Central memory CD8-positive, alpha-beta T cell (primary cell): ENCODE results near the gene SLC40A1.

ENCODE experiments used
- ATAC-seq: fragments of 150-1000 bp; cut with Tn5 transposase; replicated peaks from 2 replicates; pipeline ENCODE4 v1.10.0; 2022; ENCODE audit warnings: mild to moderate bottlenecking, moderate FRiP score, moderate number of reproducible peaks; ENCODE audit not compliant: poor library complexity, severe bottlenecking; ENCODE audit errors: extremely low read depth
- DNase-seq, 2 donors: peaks; one replicate each; pipeline ENCODE4 v3.0.0; 2021; ENCODE audit warnings: low spot score in 2 of 2
- H3K27ac Mint-ChIP-seq: one replicate; pipeline ENCODE4 v1.8.0; 2022; ENCODE audit warnings: low read depth, mild to moderate bottlenecking, moderate library complexity, mixed read lengths
- H3K27me3 Mint-ChIP-seq: one replicate; pipeline ENCODE4 v1.8.0; 2022; ENCODE audit warnings: mixed read lengths
- H3K36me3 Mint-ChIP-seq: one replicate; pipeline ENCODE4 v1.8.0; 2022; ENCODE audit warnings: mild to moderate bottlenecking, moderate library complexity, mixed read lengths; ENCODE audit not compliant: insufficient read depth
- H3K4me1 Mint-ChIP-seq: one replicate; pipeline ENCODE4 v1.8.0; 2022; ENCODE audit warnings: mixed read lengths
- H3K4me3 Mint-ChIP-seq: one replicate; pipeline ENCODE4 v1.8.0; 2022; ENCODE audit warnings: mild to moderate bottlenecking, moderate library complexity, mixed read lengths
- H3K9me3 Mint-ChIP-seq: one replicate; pipeline ENCODE4 v1.8.0; 2022; ENCODE audit warnings: mixed read lengths

SLC40A1 gene

DNA sequence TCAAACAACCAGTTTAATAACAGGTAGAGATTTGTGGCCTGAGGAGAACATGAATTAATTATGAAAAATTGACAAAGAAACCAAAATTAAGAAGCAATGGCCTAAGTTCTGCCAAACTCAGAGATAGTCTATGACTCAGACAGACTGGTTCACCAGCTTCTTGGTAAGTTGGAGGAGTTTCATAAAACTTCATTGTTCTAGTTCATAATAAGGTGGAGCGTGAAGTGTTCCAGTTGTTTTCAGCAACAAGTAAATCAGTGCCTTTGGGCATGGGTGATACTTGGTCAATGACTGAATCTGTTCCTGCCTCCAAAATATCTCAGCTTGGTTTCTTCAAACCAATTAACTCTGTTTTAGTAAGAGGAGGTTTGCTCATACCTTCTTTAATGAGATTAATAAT is 40.0 kb downstream of the SLC40A1 start:
- H3K9me3 Mint-ChIP-seq = no peaks in the 10 kb centered on the region
- H3K4me3 Mint-ChIP-seq = no peak overlapping the region
- DNase-seq = no peak
- H3K4me1 Mint-ChIP-seq = no peaks in the 10 kb centered on the region
- ATAC-seq = no peak
- no peak overlapping the region for H3K27ac Mint-ChIP-seq
- H3K36me3 Mint-ChIP-seq = no peaks in the 10 kb centered on the region
- H3K27me3 Mint-ChIP-seq = peaks cover 47% of the 10 kb centered on the region

DNA sequence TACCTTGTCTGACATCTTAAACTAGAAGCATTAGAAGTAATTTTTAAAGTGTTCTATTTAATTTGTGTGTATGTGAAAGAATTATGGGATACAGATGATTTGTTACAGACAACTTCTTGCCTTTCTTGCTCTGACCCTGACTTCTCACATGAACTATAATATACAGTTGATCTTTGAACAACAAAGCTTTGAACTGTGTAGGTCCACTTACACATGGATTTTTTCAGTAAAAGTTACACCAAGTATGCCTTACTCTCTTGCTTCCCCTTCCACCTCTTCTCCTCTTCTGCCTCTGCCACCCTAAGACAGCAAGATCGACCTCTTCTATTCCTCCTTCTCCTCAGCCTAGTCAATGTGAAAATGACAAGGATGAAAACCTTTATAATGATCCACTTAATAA is 42.2 kb downstream of the SLC40A1 start:
- DNase-seq (no peak), ATAC-seq (no peak)
- H3K9me3 Mint-ChIP-seq = no peaks in the 10 kb centered on the region
- no peak overlapping the region for H3K27ac Mint-ChIP-seq
- H3K27me3 Mint-ChIP-seq = peaks cover 46% of the 10 kb centered on the region
- H3K4me3 Mint-ChIP-seq = no peak overlapping the region
- H3K36me3 Mint-ChIP-seq = no peaks in the 10 kb centered on the region
- no peaks in the 10 kb centered on the region for H3K4me1 Mint-ChIP-seq

DNA sequence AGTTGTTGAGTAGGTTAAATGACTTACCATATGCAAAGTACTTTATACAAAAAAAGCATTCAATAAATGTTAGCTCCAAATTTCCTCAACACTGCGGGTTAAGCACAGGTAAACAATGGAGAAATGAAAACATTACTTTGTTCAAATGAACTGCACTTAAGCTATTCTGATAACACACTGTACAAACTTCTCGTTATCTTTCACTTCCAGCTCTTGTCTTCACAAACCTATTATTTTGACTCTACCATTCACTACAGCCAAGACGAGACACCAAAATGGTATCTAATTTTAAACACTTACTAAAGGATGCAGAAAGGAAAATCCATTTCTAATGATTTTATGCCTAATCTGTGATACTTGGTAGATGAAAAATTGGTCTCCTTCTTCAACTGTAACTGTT is 43.8 kb downstream of the SLC40A1 start:
- peaks cover 43% of the 10 kb centered on the region for H3K27me3 Mint-ChIP-seq
- no peak for ATAC-seq
- H3K4me1 Mint-ChIP-seq = no peaks in the 10 kb centered on the region

DNA sequence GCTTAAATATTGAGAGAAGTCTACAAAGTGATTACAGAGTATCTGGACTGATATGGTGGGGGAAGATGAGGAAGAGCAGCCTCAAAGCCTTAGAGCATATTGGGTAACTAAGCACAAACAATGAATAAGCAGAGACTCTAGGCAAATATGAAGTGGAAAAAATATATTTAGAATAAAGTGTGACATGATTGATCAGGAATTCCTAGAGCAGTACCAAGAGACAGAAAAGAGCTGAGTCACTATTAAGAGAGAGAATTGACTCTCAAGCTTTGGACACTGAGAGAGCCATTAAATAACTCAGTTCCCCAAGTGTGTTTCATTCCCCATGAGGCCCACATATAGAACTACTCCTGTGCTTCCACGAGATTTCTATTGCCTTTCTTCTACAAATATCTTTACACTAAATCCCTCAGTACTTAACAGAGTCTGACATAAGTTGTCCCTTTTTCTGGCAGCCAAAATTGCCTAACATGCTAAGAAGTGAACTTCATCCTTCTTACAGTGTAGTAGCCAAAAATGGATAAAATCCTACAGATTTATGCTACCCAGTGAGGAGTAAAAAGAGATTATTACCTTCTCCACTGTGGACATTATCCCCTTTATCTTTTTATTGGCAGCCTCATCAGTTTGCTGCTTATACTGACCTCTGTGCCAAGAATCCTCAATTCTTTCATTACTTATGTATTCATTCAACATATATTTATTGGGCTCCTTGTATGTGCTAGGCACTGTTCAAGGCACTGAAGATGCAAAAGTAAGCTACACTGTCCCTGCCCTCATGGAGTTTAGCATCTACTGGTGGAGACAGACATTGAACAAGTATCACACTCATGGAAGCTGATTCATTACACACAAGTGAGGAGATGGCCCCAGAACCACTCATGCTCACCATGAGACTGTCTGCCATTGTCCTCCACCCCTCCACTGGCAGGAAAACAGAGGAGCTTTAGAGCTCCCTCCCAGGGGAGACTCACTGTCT is 45.4 kb downstream of the SLC40A1 start:
- no peaks in the 10 kb centered on the region for H3K36me3 Mint-ChIP-seq
- no peak overlapping the region for H3K4me3 Mint-ChIP-seq
- H3K27ac Mint-ChIP-seq = no peak overlapping the region
- no peak for DNase-seq
- peaks cover 60% of the 10 kb centered on the region for H3K27me3 Mint-ChIP-seq
- no peaks in the 10 kb centered on the region for H3K9me3 Mint-ChIP-seq
- no peaks in the 10 kb centered on the region for H3K4me1 Mint-ChIP-seq
- ATAC-seq = no peak

More for the DNA sequence above, 43.8 kb downstream of the SLC40A1 start:
- Mint-ChIP-seq H3K27ac (no peak overlapping the region), H3K36me3 (no peaks in the 10 kb centered on the region), H3K9me3 (no peaks in the 10 kb centered on the region), H3K4me3 (no peak overlapping the region)
- no peak for DNase-seq

DNA sequence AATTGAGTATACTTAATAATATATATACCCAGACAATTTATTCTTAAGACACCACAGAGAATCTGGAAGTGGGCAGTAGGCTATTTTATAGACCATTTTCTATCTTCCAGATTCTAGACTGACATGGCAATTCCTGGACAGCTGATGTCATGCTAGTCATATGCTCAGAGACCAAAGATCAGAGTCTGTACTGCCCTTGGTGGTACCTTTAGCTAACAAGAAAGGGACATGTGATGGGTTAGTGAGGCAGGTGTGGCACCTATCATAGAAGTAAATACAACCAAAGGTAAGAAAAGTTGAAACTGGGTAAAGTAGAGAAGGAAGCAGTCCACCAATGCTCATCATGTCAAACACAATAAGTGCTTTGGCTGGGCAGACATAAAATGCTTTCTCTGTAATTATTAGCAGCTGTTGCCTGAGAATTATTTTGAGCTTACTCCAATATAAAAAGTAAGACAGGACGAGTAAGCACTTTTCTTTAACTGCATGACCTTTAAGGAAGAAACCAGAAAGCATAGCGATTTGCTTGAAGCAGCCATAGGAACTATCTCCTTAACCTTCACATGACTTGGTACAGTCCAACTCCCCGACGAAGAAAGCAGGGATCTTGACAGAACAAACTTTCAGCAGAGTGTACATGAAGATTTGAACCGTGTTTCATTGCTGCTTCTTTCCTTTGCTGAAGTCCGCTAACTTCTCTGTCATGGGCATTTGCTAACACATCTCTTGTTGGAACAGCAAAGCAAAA is 47.1 kb downstream of the SLC40A1 start:
- Mint-ChIP-seq H3K36me3 (no peaks in the 10 kb centered on the region), H3K4me1 (no peaks in the 10 kb centered on the region), H3K9me3 (no peaks in the 10 kb centered on the region), H3K27ac (no peak overlapping the region), H3K4me3 (no peak overlapping the region), H3K27me3 (peaks cover 60% of the 10 kb centered on the region)
- no peak for DNase-seq
- no peak for ATAC-seq

DNA sequence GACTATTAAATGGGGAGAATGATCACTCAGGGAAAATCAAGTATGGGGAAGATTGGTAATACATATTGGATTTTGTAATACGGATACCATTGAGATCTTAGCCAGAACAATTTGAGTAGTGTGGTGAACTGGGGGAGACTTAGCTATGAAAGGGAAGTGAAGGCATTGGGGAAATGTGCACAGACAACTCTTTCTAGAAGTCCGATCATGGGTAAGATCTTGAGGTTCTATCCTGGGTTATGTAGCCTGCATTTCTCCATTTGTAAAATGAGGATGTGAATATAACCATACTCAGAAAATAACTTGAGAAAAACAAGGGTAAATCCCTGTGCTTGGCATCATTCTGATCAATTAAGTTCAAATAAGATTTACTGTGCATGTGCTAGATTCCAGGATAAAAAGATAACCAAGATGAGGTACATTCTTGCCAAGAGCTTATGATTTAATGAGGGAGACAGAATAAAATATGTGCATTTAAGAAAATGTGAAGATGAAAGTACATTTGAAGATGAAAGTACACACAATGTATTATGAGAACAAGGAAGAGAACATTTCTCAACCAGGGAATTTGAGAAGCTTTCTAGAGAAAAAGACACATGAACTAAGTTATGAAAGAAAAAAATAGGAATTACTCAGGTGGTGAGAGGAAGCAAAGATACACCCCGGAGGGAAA is 49.5 kb downstream of the SLC40A1 start:
- Mint-ChIP-seq H3K9me3 (no peaks in the 10 kb centered on the region), H3K4me1 (no peaks in the 10 kb centered on the region), H3K4me3 (no peak overlapping the region), H3K27ac (no peak overlapping the region), H3K27me3 (peaks cover 49% of the 10 kb centered on the region), H3K36me3 (peaks cover 2% of the 10 kb centered on the region)
- no peak for DNase-seq
- ATAC-seq = no peak

DNA sequence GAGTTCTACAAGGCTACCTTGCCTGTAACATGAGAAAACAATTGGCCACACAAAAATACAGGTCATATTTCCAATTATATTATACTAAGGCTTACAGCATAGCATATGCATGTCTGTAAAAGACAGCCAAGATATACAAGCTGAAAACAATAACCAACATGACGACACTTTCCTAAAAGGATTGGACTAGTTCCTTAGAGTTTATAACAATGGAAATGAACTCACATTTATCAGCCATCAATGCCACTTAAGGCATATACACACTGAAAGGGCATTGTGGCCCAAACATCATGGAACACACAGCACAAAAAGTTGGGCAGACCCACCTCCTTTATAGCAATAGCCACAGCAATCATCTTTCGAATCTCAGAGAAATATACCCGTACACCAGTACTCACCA is 52.0 kb downstream of the SLC40A1 start:
- no peaks in the 10 kb centered on the region for H3K4me1 Mint-ChIP-seq
- no peak overlapping the region for H3K27ac Mint-ChIP-seq
- no peak for ATAC-seq
- peaks cover 2% of the 10 kb centered on the region for H3K36me3 Mint-ChIP-seq
- H3K9me3 Mint-ChIP-seq = no peaks in the 10 kb centered on the region
- DNase-seq = no peak
- peaks cover 39% of the 10 kb centered on the region for H3K27me3 Mint-ChIP-seq
- H3K4me3 Mint-ChIP-seq = no peak overlapping the region

DNA sequence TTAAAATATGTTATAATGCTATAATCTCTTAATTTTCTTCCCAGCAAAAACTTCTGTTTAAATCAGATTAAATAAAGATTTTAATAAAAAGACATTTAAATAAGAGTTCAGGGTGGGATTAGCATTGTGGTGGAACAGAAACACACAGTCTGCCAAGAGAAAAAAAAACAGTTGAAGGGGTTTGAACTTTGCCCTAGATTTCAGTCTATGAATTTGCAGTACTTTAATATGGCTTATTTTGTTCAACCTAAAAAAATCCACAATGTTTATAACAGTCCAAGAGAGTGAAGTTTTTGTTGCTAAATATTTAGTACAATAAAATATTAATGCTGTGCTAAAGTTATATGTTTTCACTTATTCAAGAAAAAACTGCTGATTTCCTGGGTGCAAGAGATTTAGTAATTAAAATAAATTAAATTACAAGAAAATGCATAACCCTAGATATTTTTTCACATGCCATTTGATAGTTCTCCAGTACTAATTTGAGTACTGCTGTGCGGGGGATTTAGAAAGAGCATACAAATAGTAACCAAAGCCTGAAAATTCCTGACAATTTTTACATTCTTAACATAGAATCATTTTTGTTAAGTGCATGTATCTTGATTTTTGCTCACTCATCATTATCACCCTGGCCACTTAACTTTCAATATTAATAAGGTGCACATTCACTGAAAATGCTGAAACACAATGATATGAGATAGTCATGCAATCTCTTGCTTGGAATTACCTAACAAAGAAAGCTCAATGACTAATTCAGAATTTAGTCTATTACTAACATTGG is 52.6 kb downstream of the SLC40A1 start:
- H3K9me3 Mint-ChIP-seq = no peaks in the 10 kb centered on the region
- H3K27ac Mint-ChIP-seq = no peak overlapping the region
- no peak overlapping the region for H3K4me3 Mint-ChIP-seq
- no peaks in the 10 kb centered on the region for H3K4me1 Mint-ChIP-seq
- ATAC-seq (no peak), DNase-seq (no peak)
- H3K27me3 Mint-ChIP-seq = peaks cover 39% of the 10 kb centered on the region
- H3K36me3 Mint-ChIP-seq = peaks cover 2% of the 10 kb centered on the region

DNA sequence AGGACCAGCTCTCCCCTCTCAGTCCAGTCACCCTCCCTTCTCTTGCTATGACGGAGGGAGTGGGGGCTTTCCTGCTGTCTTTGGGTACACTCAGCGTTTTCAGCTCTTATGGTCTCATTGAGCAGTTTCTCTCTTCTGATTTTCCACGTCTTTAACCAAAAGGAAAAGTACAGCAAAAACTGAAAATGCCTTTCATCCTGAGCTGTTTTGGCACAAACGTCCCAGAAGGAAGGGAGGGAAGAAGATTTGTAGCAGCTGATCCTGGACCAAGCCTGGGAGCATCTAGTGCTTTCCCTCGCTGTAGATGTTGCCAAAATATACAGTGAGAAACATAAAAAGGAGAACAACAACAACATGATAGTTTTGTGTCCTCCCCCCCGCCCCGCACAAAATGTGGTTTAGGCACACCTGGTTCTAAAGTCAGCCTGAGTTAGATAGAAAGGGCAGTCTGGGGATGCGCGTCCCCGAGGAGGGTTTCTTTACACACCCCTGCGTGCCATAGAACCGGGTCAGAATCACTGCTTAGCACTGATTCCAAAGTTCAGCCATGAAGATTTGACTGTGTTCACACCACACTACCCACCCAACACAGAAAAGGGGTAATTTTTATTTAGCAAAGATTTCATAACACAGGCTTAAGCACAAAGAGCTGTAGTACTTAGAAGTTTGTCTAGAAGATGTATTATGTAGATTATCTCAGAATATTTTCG is 53.4 kb downstream of the SLC40A1 start:
- H3K9me3 Mint-ChIP-seq = no peaks in the 10 kb centered on the region
- H3K4me3 Mint-ChIP-seq = no peak overlapping the region
- H3K27me3 Mint-ChIP-seq = peaks cover 37% of the 10 kb centered on the region

DNA sequence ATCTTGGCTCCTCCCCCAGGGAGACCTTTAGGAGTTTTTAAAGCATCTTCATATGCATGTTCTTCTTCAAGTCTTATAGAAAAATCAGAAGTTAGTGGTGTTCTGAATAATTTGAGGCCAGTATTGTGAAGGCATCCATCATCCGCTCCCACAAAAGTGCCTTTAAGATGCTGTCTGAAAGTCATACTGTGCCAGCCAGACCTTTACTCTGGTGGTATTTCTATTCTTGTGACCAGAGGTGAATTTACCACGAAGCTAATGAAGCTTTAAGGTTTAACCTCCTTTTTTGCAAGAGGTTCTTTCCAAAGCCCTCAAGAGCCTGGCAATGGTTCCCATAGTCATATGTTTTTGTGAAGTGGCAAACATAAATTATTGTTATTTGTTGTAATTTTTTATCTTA is 54.3 kb downstream of the SLC40A1 start:
- Mint-ChIP-seq H3K36me3 (peaks cover 2% of the 10 kb centered on the region), H3K4me1 (no peaks in the 10 kb centered on the region), H3K4me3 (no peak overlapping the region), H3K27me3 (peaks cover 28% of the 10 kb centered on the region), H3K27ac (no peak overlapping the region), H3K9me3 (no peaks in the 10 kb centered on the region)
- no peak for ATAC-seq
- DNase-seq = no peak

More for the DNA sequence above, 53.4 kb downstream of the SLC40A1 start:
- no peak for ATAC-seq
- DNase-seq = no peak
- no peak overlapping the region for H3K27ac Mint-ChIP-seq
- H3K4me1 Mint-ChIP-seq = no peaks in the 10 kb centered on the region
- H3K36me3 Mint-ChIP-seq = peaks cover 2% of the 10 kb centered on the region

DNA sequence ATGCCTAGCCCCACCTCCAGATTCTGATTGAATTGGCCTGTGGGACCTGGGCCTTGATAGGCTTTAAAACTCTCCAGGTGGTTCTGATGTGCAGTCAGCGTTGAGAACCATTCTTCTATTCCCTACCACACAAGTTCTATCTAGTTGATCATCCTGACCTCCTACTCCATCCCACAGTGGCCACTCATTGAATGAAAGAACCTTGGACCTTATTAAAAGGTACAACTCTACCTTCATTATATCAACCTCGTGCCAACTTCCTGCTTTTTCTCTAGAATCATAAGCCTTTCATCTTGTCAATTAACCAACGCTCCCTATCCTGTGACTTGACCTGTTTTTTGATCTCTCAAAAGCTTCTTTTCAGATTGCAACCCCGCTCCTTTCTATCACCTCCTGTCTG is 55.8 kb downstream of the SLC40A1 start:
- H3K9me3 Mint-ChIP-seq = no peaks in the 10 kb centered on the region
- no peaks in the 10 kb centered on the region for H3K4me1 Mint-ChIP-seq
- H3K36me3 Mint-ChIP-seq = peaks cover 2% of the 10 kb centered on the region
- DNase-seq (no peak), ATAC-seq (no peak)
- no peak overlapping the region for H3K27ac Mint-ChIP-seq
- H3K27me3 Mint-ChIP-seq = peaks cover 13% of the 10 kb centered on the region
- no peak overlapping the region for H3K4me3 Mint-ChIP-seq
